HCT116 (cell line): ENCODE measurements around the gene TYW5. TPM values are rescaled to one million over a fixed set of nuclear protein-coding genes. Genes with fewer than 3 reads are reported as not detected.

Experiments
- ATAC-seq: fragments of 200-7000 bp; cut with Tn5 transposase; 2 replicates; pipeline ENCODE4 v1.9.1; 2020; ENCODE audit warnings: mild to moderate bottlenecking, moderate library complexity
- BruUV-seq: library from RNA; stranded (reverse); fragments of 400-500 nt; replicated peaks from 2 replicates; lab custom pipeline; 2021; lab: Mats Ljungman, UMichigan
- CTCF ChIA-PET: fragments of 300-600 bp; sonication (Branson Sonifier 250); formaldehyde crosslinking; loops from one replicate; lab custom pipeline; 2021; ENCODE audit warnings: antibody characterized with exemption; lab: Charles Lee
- POLR2A ChIA-PET: fragments of 300-600, 350-600 bp; sonication (Branson Sonifier 250); formaldehyde crosslinking; loops from one replicate; lab custom pipeline; 2021; ENCODE audit warnings: antibody characterized with exemption; lab: Charles Lee
- RAD21 ChIA-PET, 2 experiments: fragments of 300-600 bp; sonication (Branson Sonifier 250); formaldehyde crosslinking; loops; one replicate each; lab custom pipeline; 2023; ENCODE audit warnings: low total read pairs in 2 of 2; ENCODE audit not compliant: uncharacterized antibody in 2 of 2, unreplicated experiment in 2 of 2, low non-redundant PET in 1 of 2; lab: Charles Lee
- DNase-seq: peaks from one replicate; pipeline ENCODE4 v3.0.0-alpha.2; 2010; ENCODE audit warnings: low read depth, low spot score
- H2AFZ ChIP-seq: fragments of 200-600 bp; shearing (Covaris generic), sonication (generic); 2 replicates; pipeline ENCODE4 v1.6.1; 2017; ENCODE audit warnings: low read depth, mixed run types, mixed read lengths, antibody characterized with exemption, low read length; ENCODE audit not compliant: poor library complexity, severe bottlenecking
- H3K27ac ChIP-seq: 2 replicates; pipeline ENCODE4 v1.5.1; 2012; ENCODE audit warnings: low read depth, low read length
- H3K27me3 ChIP-seq: fragments of 200-600 bp; sonication (generic); 2 replicates; pipeline ENCODE4 v1.6.1; 2016; ENCODE audit warnings: mixed run types, low read length, mixed read lengths; ENCODE audit not compliant: insufficient read depth
- H3K36me3 ChIP-seq, 2 experiments: fragments of 200-500 bp in 1 of 2; fragments of 200-600 bp in 1 of 2; sonication (Bioruptor generic) in 1 of 2; sonication (generic) in 1 of 2; 2 replicates each; pipeline versions ENCODE4 v1.5.1 to v1.6.1; 2014 to 2016; ENCODE audit warnings: low read length in 2 of 2, inconsistent platforms in 1 of 2, mixed read lengths in 1 of 2, mixed run types in 1 of 2; ENCODE audit not compliant: insufficient read depth in 2 of 2, control insufficient read depth in 1 of 2
- H3K4me1 ChIP-seq, 2 experiments: fragments of 200-600 bp in 1 of 2; sonication (generic) in 1 of 2; 2 replicates each; pipeline versions ENCODE4 v1.5.1 to v1.6.1; 2012 to 2017; ENCODE audit warnings: low read length in 2 of 2, inconsistent platforms in 1 of 2, mild to moderate bottlenecking in 1 of 2, mixed read lengths in 1 of 2, mixed run types in 1 of 2, moderate library complexity in 1 of 2; ENCODE audit not compliant: insufficient read depth in 2 of 2, control insufficient read depth in 1 of 2
- H3K4me2 ChIP-seq: fragments of 200-600 bp; sonication (generic); 2 replicates; pipeline ENCODE4 v1.6.1; 2017; ENCODE audit warnings: mixed run types, low read length, mixed read lengths
- H3K4me3 ChIP-seq, 2 experiments: fragments of 200-600 bp in 1 of 2; sonication (generic) in 1 of 2; replicated peaks in 1 of 2; 2 replicates each; pipeline ENCODE4 v1.5.1; 2011 to 2016; ENCODE audit warnings: low read length in 2 of 2, control low read depth in 1 of 2, low read depth in 1 of 2, mild to moderate bottlenecking in 1 of 2, mixed read lengths in 1 of 2, mixed run types in 1 of 2
- H3K79me2 ChIP-seq: fragments of 200-600 bp; sonication (generic); 2 replicates; pipeline ENCODE4 v1.6.1; 2017; ENCODE audit warnings: mild to moderate bottlenecking, mixed run types, low read length, moderate library complexity, mixed read lengths; ENCODE audit not compliant: insufficient read depth
- H3K9ac ChIP-seq: fragments of 200-600 bp; sonication (generic); 2 replicates; pipeline ENCODE4 v1.6.1; 2016; ENCODE audit warnings: low read length, mixed read lengths
- H3K9me2 ChIP-seq: fragments of 200-600 bp; sonication (generic), shearing (Covaris generic); 2 replicates; pipeline ENCODE4 v1.6.1; 2017; ENCODE audit warnings: mixed run types, mild to moderate bottlenecking, moderate library complexity; ENCODE audit not compliant: insufficient read depth
- H3K9me3 ChIP-seq, 2 experiments: fragments of 200-500 bp in 1 of 2; fragments of 200-600 bp in 1 of 2; sonication (Bioruptor generic) in 1 of 2; sonication (generic) in 1 of 2; 2 replicates each; pipeline ENCODE4 v1.6.1; 2014 to 2017; ENCODE audit warnings: low read length in 2 of 2, mixed read lengths in 2 of 2, inconsistent platforms in 1 of 2, low read depth in 1 of 2, mild to moderate bottlenecking in 1 of 2, mixed run types in 1 of 2, moderate library complexity in 1 of 2; ENCODE audit not compliant: control insufficient read depth in 1 of 2, insufficient read depth in 1 of 2
- H4K20me1 ChIP-seq: fragments of 200-600 bp; sonication (generic), shearing (Covaris generic); 2 replicates; pipeline ENCODE4 v1.6.1; 2017; ENCODE audit warnings: mixed run types, mild to moderate bottlenecking, moderate library complexity; ENCODE audit not compliant: insufficient read depth
- EGR1 ChIP-seq: IDR thresholded peaks from 2 replicates; pipeline ENCODE4 v1.6.1; 2012; ENCODE audit warnings: low read depth
- ELF1 ChIP-seq: IDR thresholded peaks from 2 replicates; pipeline ENCODE4 v1.6.1; 2012; ENCODE audit warnings: low read depth, borderline replicate concordance
- SRF ChIP-seq: IDR thresholded peaks from 2 replicates; pipeline ENCODE4 v1.6.1; 2012; ENCODE audit warnings: low read depth
- intact Hi-C: fragments of 100-400 bp; cut with micrococcal nuclease; formaldehyde crosslinking; loops from 2 replicates; pipeline ENCODE4 v1.10.0; 2022
- total RNA-seq: library from RNA; stranded (reverse); gene quantifications from one replicate; pipeline ENCODE4 v1.2.1, GENCODE V29; 2021; ENCODE audit not compliant: unreplicated experiment
- TF ChIP-seq, protein P1 (sequence below): IDR thresholded peaks from 2 replicates; pipeline ENCODE4 v1.6.1; 2012
- TF ChIP-seq, protein P2 (sequence below): IDR thresholded peaks from 2 replicates; pipeline ENCODE4 v1.6.1; 2012; ENCODE audit warnings: low read depth
- TF ChIP-seq, protein P3 (sequence below): IDR thresholded peaks from 2 replicates; pipeline ENCODE4 v1.6.1; 2012

TYW5 gene
- total RNA-seq, 1 experiment from 2014 or later = 7.7 TPM

DNA sequence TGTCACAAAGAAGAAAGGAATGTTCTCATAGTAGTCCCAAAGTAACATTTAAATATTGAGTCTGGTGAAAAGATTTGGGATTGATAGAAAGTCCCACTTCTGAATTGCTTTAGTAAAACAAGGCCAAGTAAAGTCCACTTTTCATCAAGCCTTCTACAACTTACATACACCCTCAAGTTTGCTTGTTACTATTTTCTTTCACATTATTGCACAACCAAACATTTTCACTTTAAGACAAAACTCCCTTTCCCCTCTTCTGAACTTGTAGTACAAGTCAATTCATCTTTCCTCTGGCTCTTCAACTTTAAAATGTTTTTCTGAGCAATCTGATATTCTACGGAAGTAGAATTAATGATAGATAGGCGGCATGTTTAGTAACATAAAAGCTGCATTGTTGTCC is 11.1 kb upstream of the TYW5 start:
- Histone ChIP-seq H3K9me3 (no peaks in the 10 kb centered on the region), H3K36me3 (peaks cover 16 to 27% of the 10 kb centered on the region in 2 experiments; a peak in 3 of 4 replicates), H3K4me3 (no peak overlapping the region), H3K9me2 (no peaks in the 10 kb centered on the region), H2AFZ (no peak overlapping the region), H3K4me1 (no peaks in the 10 kb centered on the region), H3K27ac (no peak overlapping the region), H4K20me1 (no peaks in the 10 kb centered on the region), H3K4me2 (no peak overlapping the region), H3K79me2 (0 out of 2 replicates have a peak, but pooled peaks cover 3% of the 10 kb centered on the region), H3K9ac (no peak overlapping the region), H3K27me3 (no peaks in the 10 kb centered on the region)
- DNase-seq (no peak), ATAC-seq (no peak)
- intact Hi-C loops = no loop called here
- BruUV-seq = no TSS peak
- ChIA-PET RAD21 (no interaction called here), POLR2A (no interaction called here), CTCF (no interaction called here)
- TF ChIP-seq, protein P1, sequence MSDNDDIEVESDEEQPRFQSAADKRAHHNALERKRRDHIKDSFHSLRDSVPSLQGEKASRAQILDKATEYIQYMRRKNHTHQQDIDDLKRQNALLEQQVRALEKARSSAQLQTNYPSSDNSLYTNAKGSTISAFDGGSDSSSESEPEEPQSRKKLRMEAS = no peak
- TF ChIP-seq EGR1 = no peak
- TF ChIP-seq, protein P2, sequence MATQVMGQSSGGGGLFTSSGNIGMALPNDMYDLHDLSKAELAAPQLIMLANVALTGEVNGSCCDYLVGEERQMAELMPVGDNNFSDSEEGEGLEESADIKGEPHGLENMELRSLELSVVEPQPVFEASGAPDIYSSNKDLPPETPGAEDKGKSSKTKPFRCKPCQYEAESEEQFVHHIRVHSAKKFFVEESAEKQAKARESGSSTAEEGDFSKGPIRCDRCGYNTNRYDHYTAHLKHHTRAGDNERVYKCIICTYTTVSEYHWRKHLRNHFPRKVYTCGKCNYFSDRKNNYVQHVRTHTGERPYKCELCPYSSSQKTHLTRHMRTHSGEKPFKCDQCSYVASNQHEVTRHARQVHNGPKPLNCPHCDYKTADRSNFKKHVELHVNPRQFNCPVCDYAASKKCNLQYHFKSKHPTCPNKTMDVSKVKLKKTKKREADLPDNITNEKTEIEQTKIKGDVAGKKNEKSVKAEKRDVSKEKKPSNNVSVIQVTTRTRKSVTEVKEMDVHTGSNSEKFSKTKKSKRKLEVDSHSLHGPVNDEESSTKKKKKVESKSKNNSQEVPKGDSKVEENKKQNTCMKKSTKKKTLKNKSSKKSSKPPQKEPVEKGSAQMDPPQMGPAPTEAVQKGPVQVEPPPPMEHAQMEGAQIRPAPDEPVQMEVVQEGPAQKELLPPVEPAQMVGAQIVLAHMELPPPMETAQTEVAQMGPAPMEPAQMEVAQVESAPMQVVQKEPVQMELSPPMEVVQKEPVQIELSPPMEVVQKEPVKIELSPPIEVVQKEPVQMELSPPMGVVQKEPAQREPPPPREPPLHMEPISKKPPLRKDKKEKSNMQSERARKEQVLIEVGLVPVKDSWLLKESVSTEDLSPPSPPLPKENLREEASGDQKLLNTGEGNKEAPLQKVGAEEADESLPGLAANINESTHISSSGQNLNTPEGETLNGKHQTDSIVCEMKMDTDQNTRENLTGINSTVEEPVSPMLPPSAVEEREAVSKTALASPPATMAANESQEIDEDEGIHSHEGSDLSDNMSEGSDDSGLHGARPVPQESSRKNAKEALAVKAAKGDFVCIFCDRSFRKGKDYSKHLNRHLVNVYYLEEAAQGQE = no peak
- TF ChIP-seq, protein P3, sequence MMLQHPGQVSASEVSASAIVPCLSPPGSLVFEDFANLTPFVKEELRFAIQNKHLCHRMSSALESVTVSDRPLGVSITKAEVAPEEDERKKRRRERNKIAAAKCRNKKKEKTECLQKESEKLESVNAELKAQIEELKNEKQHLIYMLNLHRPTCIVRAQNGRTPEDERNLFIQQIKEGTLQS = no peak
- no peak for TF ChIP-seq ELF1
- TF ChIP-seq SRF = no peak
